ENCODE data around the gene ST7. TPM values are rescaled to one million over a fixed set of nuclear protein-coding genes. Genes with fewer than 3 reads are reported as not detected.

The ST7 gene
- total RNA-seq, 1 experiment from 2014 or later = 19.6 TPM

DNA sequence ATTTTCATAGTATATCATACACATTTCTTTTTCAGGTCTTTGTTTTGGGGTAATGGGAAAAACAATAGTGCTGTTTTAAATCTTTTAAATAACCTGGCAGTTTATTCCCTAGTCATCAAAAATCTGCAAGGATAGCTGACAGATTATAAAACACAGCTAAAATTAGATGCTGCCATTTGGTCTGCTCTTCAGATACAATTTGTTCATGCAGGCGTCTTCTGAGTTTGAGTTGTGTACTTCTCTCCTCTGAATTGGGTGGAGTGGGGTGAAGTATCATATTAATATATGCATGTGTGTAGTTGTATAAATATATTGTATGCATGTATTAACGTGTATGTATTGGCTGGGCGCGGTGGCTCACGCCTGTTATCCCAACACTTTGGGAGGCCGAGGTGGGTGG, 42.9 kb upstream of the ST7 start:
- Histone ChIP-seq H3K9me3 (ENCODE audit: control insufficient read depth, insufficient read depth, low read depth, low read length) (no peaks in the 10 kb centered on the region), H3K36me3 (ENCODE audit: control insufficient read depth, insufficient read depth, low read length) (peaks cover 34% of the 10 kb centered on the region), H3K4me1 (ENCODE audit: control insufficient read depth, insufficient read depth, low read length) (no peaks in the 10 kb centered on the region), H3K4me3 (ENCODE audit: low read depth in 2 of 2, low read length in 2 of 2) (no peak overlapping the region), H3K27ac (ENCODE audit: low read length) (no peak overlapping the region), H3K27me3 (ENCODE audit: control insufficient read depth, insufficient read depth, low read length) (no peaks in the 10 kb centered on the region)
- ATAC-seq (no peak), DNase-seq (ENCODE audit: low read depth, low spot score) (no peak)
- TF ChIP-seq SIN3A (IDR thresholded peaks at IDR 0.05; ENCODE audit: borderline replicate concordance, insufficient read depth, low read depth, low read length) (no peak), POLR2AphosphoS5 (IDR thresholded peaks at IDR 0.05; ENCODE audit: low read depth, low read length) (no peak), TCF7L2 (IDR thresholded peaks at IDR 0.05; ENCODE audit: low read depth, low read length) (no peak)
- TF ChIP-seq, protein P1, sequence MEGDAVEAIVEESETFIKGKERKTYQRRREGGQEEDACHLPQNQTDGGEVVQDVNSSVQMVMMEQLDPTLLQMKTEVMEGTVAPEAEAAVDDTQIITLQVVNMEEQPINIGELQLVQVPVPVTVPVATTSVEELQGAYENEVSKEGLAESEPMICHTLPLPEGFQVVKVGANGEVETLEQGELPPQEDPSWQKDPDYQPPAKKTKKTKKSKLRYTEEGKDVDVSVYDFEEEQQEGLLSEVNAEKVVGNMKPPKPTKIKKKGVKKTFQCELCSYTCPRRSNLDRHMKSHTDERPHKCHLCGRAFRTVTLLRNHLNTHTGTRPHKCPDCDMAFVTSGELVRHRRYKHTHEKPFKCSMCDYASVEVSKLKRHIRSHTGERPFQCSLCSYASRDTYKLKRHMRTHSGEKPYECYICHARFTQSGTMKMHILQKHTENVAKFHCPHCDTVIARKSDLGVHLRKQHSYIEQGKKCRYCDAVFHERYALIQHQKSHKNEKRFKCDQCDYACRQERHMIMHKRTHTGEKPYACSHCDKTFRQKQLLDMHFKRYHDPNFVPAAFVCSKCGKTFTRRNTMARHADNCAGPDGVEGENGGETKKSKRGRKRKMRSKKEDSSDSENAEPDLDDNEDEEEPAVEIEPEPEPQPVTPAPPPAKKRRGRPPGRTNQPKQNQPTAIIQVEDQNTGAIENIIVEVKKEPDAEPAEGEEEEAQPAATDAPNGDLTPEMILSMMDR (IDR thresholded peaks at IDR 0.05) = no peak
- TF ChIP-seq, protein P2, sequence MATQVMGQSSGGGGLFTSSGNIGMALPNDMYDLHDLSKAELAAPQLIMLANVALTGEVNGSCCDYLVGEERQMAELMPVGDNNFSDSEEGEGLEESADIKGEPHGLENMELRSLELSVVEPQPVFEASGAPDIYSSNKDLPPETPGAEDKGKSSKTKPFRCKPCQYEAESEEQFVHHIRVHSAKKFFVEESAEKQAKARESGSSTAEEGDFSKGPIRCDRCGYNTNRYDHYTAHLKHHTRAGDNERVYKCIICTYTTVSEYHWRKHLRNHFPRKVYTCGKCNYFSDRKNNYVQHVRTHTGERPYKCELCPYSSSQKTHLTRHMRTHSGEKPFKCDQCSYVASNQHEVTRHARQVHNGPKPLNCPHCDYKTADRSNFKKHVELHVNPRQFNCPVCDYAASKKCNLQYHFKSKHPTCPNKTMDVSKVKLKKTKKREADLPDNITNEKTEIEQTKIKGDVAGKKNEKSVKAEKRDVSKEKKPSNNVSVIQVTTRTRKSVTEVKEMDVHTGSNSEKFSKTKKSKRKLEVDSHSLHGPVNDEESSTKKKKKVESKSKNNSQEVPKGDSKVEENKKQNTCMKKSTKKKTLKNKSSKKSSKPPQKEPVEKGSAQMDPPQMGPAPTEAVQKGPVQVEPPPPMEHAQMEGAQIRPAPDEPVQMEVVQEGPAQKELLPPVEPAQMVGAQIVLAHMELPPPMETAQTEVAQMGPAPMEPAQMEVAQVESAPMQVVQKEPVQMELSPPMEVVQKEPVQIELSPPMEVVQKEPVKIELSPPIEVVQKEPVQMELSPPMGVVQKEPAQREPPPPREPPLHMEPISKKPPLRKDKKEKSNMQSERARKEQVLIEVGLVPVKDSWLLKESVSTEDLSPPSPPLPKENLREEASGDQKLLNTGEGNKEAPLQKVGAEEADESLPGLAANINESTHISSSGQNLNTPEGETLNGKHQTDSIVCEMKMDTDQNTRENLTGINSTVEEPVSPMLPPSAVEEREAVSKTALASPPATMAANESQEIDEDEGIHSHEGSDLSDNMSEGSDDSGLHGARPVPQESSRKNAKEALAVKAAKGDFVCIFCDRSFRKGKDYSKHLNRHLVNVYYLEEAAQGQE (IDR thresholded peaks at IDR 0.05; ENCODE audit: insufficient read depth in 1 of 2, low read depth in 2 of 2, low read length in 1 of 2) = no peak
- in situ Hi-C loops (cut with HindIII; ENCODE audit: low pct_unique_long_range_greater_than_20kb, low sequenced_read_pairs) (no loop called here), intact Hi-C loops (cut with micrococcal nuclease; ENCODE audit: unreplicated experiment) (no loop called here)
- ChIA-PET CTCF (interaction anchor here (0.7 kb wide), 1 partner anchor 256 kb away, joined by 3 read pairs; no protein-coding TSS in a partner anchor), POLR2A (no interaction called here)
- no TSS peak for BruUV-seq (replicated peaks)

DNA sequence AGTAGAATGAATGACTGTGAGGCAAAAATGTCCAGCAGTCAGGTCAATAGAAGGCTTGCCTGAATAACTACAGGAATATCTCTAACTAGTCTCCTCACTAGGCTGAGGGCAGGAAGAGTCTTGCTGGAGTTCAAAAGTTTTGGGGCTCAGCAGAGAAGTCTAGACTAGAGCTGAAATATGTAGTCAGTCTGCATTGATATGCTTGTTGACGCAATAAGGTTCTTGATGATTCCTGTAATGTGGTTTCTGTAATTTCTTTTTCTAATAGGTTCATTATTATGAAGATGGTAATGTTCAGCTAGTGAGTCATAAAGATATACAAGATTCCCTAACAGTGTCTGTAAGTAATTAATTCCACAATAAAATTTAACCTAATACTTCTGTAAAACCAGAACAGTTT, 41.5 kb upstream of the ST7 start:
- no peak for DNase-seq (ENCODE audit: low read depth, low spot score)
- Histone ChIP-seq H3K27me3 (ENCODE audit: control insufficient read depth, insufficient read depth, low read length) (no peaks in the 10 kb centered on the region), H3K4me1 (ENCODE audit: control insufficient read depth, insufficient read depth, low read length) (no peaks in the 10 kb centered on the region), H3K4me3 (ENCODE audit: low read depth in 2 of 2, low read length in 2 of 2) (no peak overlapping the region), H3K36me3 (ENCODE audit: control insufficient read depth, insufficient read depth, low read length) (peaks cover 43% of the 10 kb centered on the region), H3K27ac (ENCODE audit: low read length) (no peak overlapping the region), H3K9me3 (ENCODE audit: control insufficient read depth, insufficient read depth, low read depth, low read length) (no peaks in the 10 kb centered on the region)
- intact Hi-C loops (cut with micrococcal nuclease; ENCODE audit: unreplicated experiment) = no loop called here
- ChIA-PET CTCF (no interaction called here), POLR2A (interaction anchor here (0.6 kb wide), 1 partner anchor 11 kb away, joined by 3 read pairs; no protein-coding TSS in a partner anchor)
- BruUV-seq (replicated peaks) = no TSS peak
- no peak for ATAC-seq
- no peak for TF ChIP-seq SIN3A (IDR thresholded peaks at IDR 0.05; ENCODE audit: borderline replicate concordance, insufficient read depth, low read depth, low read length)
- TF ChIP-seq POLR2AphosphoS5 (IDR thresholded peaks at IDR 0.05; ENCODE audit: low read depth, low read length) = no peak
- TF ChIP-seq, protein P1 (IDR thresholded peaks at IDR 0.05) = no peak
- TF ChIP-seq TCF7L2 (IDR thresholded peaks at IDR 0.05; ENCODE audit: low read depth, low read length) = no peak
- TF ChIP-seq, protein P2 (IDR thresholded peaks at IDR 0.05; ENCODE audit: insufficient read depth in 1 of 2, low read depth in 2 of 2, low read length in 1 of 2) = no peak
- in situ Hi-C loops (cut with HindIII; ENCODE audit: low pct_unique_long_range_greater_than_20kb, low sequenced_read_pairs) = no loop called here

Measured in Panc1 (cell line).